HG03460 (cell line): ENCODE data around the gene CKAP4.
"Not testable (repeated sequence)": the region's sequence is repeated elsewhere in the genome, so short reads cannot be mapped to it uniquely, and the experiment has no call there.

Experiments
- ATAC-seq: cut with Tn5 transposase; IDR thresholded peaks from one replicate; pipeline ENCODE4 v1.9.1; 2021; ENCODE audit not compliant: unreplicated experiment

The CKAP4 gene

GRCh38 chr12:106247674-106248311 is at the start of gene CKAP4:
TSS of gene CKAP4 (minus strand) at chr12:106248020. CDS start at chr12:106247851, 169 bp downstream.
- ATAC-seq, result peak; percentile 39

GRCh38 chr12:106297075-106297474 is 49.3 kb upstream of the CKAP4 start:
- ATAC-seq, result no peak

GRCh38 chr12:106296179-106296877 is 48.5 kb upstream of the CKAP4 start:
- ATAC-seq, result no peak

- ATAC-seq, result no peak
Measured at GRCh38 chr12:106292339-106292738, 44.5 kb upstream of the CKAP4 start.

GRCh38 chr12:106291342-106291741 is 43.5 kb upstream of the CKAP4 start:
- ATAC-seq, result no peak

- ATAC-seq, result no peak
Measured at GRCh38 chr12:106290666-106291065, 42.8 kb upstream of the CKAP4 start.

- ATAC-seq, result no peak
Measured at GRCh38 chr12:106289196-106289681, 41.4 kb upstream of the CKAP4 start.

- ATAC-seq, result no peak
Measured at GRCh38 chr12:106288494-106289195, 40.8 kb upstream of the CKAP4 start.

GRCh38 chr12:106288101-106288493 is 40.3 kb upstream of the CKAP4 start:
- no peak for ATAC-seq

- ATAC-seq, result no peak
Measured at GRCh38 chr12:106287364-106287763, 39.5 kb upstream of the CKAP4 start.

GRCh38 chr12:106286576-106287162 is 38.8 kb upstream of the CKAP4 start:
- ATAC-seq, result not testable (repeated sequence)

GRCh38 chr12:106285982-106286381 is 38.2 kb upstream of the CKAP4 start:
- no peak for ATAC-seq

GRCh38 chr12:106284358-106285105 is 36.7 kb upstream of the CKAP4 start:
- ATAC-seq, result no peak

- no peak for ATAC-seq
Measured at GRCh38 chr12:106282457-106283097, 34.8 kb upstream of the CKAP4 start.

- ATAC-seq, result no peak
Measured at GRCh38 chr12:106281804-106282203, 34.0 kb upstream of the CKAP4 start.

GRCh38 chr12:106281056-106281782 is 33.4 kb upstream of the CKAP4 start:
- no peak for ATAC-seq

GRCh38 chr12:106280106-106280505 is 32.3 kb upstream of the CKAP4 start:
- ATAC-seq, result no peak

GRCh38 chr12:106276032-106276740 is 28.4 kb upstream of the CKAP4 start:
- peak; percentile 66 for ATAC-seq

GRCh38 chr12:106275458-106275857 is 27.6 kb upstream of the CKAP4 start:
- no peak for ATAC-seq
